Testis (tissue), 2 donors: ENCODE measurements around the gene CEP76.

Experiments
- POLR2A ChIP-seq: fragments of 450-650 bp; IDR thresholded peaks from one replicate; pipeline ENCODE4 v1.6.1; 2017; ENCODE audit warnings: antibody characterized with exemption, mild to moderate bottlenecking, moderate library complexity
- TF ChIP-seq, protein P1 (sequence below), 3 experiments: fragments of 450-650 bp in 2 of 3; fragments of 200-600 bp in 1 of 3; sonication (generic) in 1 of 3; IDR thresholded peaks; one replicate each; pipeline ENCODE4 v1.5.1; 2016 to 2019; ENCODE audit warnings: antibody characterized with exemption in 3 of 3, mild to moderate bottlenecking in 2 of 3, moderate library complexity in 1 of 3

DNA sequence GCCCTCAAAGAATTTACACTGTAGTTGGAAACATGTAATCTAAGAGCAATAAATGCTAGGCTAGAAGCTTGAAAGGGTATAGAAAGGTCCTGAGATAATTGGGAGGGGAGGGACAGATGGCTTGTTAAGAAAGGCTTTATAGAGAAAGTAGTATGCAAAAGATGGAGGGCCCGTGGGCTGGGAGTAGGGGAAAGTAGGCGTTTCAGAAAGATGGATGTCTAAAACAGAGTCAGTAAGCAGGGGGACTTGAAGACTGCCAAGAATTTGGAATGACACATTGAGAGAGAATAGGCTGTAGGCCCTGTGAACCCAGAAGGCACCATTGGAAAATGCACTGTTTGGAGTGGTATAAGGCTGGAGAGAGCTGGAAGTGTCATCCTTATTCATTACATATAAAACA lies 1.1 kb upstream of the CEP76 start:
- TF ChIP-seq, protein P1, sequence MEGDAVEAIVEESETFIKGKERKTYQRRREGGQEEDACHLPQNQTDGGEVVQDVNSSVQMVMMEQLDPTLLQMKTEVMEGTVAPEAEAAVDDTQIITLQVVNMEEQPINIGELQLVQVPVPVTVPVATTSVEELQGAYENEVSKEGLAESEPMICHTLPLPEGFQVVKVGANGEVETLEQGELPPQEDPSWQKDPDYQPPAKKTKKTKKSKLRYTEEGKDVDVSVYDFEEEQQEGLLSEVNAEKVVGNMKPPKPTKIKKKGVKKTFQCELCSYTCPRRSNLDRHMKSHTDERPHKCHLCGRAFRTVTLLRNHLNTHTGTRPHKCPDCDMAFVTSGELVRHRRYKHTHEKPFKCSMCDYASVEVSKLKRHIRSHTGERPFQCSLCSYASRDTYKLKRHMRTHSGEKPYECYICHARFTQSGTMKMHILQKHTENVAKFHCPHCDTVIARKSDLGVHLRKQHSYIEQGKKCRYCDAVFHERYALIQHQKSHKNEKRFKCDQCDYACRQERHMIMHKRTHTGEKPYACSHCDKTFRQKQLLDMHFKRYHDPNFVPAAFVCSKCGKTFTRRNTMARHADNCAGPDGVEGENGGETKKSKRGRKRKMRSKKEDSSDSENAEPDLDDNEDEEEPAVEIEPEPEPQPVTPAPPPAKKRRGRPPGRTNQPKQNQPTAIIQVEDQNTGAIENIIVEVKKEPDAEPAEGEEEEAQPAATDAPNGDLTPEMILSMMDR (IDR thresholded peaks at IDR 0.05) = no peak
- no peak for TF ChIP-seq POLR2A
